Heart left ventricle (tissue), 16 donors: ENCODE results near the gene S1PR2. TPM values are rescaled to one million over a fixed set of nuclear protein-coding genes. Genes with fewer than 3 reads are reported as not detected.

Experiments used
- ATAC-seq, 4 donors: fragments of 200-7000 bp; cut with Tn5 transposase; one replicate each; pipeline ENCODE4 v1.9.1; 2020 to 2022; ENCODE audit warnings: moderate library complexity in 4 of 4, mild to moderate bottlenecking in 3 of 4, moderate number of reproducible peaks in 1 of 4
- DNase-seq, 5 donors: peaks; one replicate each; pipeline ENCODE4 v3.0.0-alpha.2; 2020
- H3K27ac ChIP-seq, 12 donors: fragments of 200-600 bp; sonication (generic) in 4 of 12; one replicate each; pipeline versions ENCODE4 v1.5.0 to v1.8.0; 2016 to 2022; ENCODE audit warnings: mild to moderate bottlenecking in 2 of 12
- H3K27me3 ChIP-seq, 9 donors: fragments of 200-600 bp; sonication (generic) in 2 of 9; one replicate each; pipeline versions ENCODE4 v1.5.1 to v1.8.0; 2016 to 2022; ENCODE audit warnings: mild to moderate bottlenecking in 3 of 9
- H3K36me3 ChIP-seq, 9 donors: fragments of 200-600 bp; sonication (generic) in 2 of 9; one replicate each; pipeline versions ENCODE4 v1.5.0 to v1.8.0; 2018 to 2022; ENCODE audit warnings: mild to moderate bottlenecking in 2 of 9
- H3K4me1 ChIP-seq, 12 donors: fragments of 200-600 bp; sonication (generic) in 4 of 12; one replicate each; pipeline versions ENCODE4 v1.5.0 to v1.8.0; 2016 to 2022; ENCODE audit warnings: mild to moderate bottlenecking in 3 of 12
- H3K4me3 ChIP-seq, 12 donors: fragments of 200-600 bp; sonication (generic) in 4 of 12; one replicate each; pipeline versions ENCODE4 v1.5.0 to v1.8.0; 2017 to 2022; ENCODE audit warnings: mild to moderate bottlenecking in 9 of 12, moderate library complexity in 4 of 12
- H3K9me3 ChIP-seq, 12 donors: fragments of 200-600 bp; sonication (generic) in 4 of 12; one replicate each; pipeline versions ENCODE4 v1.5.0 to v1.8.0; 2016 to 2022; ENCODE audit warnings: mild to moderate bottlenecking in 1 of 12
- CTCF ChIP-seq, 12 donors: fragments of 200-600 bp; sonication (generic) in 4 of 12; IDR thresholded peaks; one replicate each; pipeline versions ENCODE4 v1.5.0 to v1.8.0; 2018 to 2022; ENCODE audit warnings: antibody characterized with exemption in 12 of 12, mild to moderate bottlenecking in 5 of 12
- POLR2A ChIP-seq, 2 donors: fragments of 450-650 bp; IDR thresholded peaks; one replicate each; pipeline ENCODE4 v1.6.1; 2017; ENCODE audit warnings: antibody characterized with exemption in 2 of 2, mild to moderate bottlenecking in 2 of 2, moderate library complexity in 2 of 2
- WGBS, 4 donors: extraction: QIAGEN DNeasy Blood & Tissue Kit in 2 of 4; methylation state at CpG; one replicate each; pipeline versions ENCODE4 v1.1.5 to v1.1.7; 2013 to 2018; 5-methylcytosine and 5-hydroxymethylcytosine counted together
- intact Hi-C, 10 donors: fragments of 100-400 bp; cut with DNase I; formaldehyde crosslinking; loops; one replicate each; pipeline versions ENCODE4 v1.11.1 to v1.14.2; 2022
- polyA plus RNA-seq, 2 donors: library from polyadenylated mRNA; stranded (reverse); fragments of 200-250 nt; gene quantifications; one replicate each; pipeline ENCODE4 v1.2.3, GENCODE V29; 2013
- total RNA-seq, 9 donors: library from RNA; depleted of rRNA in 2 of 9; stranded (reverse); fragments of >200 nt in 2 of 9; fragmentation: NEBNext Ultra II Directional in 3 of 9; extraction: Animal tissue kit (Norgen Biotek cat#: 25700) in 3 of 9; gene quantifications; one replicate each; pipeline versions ENCODE4 v1.1.0 to v1.2.4, GENCODE V29; 2016 to 2023
- donor health status: ischemic (EF 13 %, LVEDD 7.1; RV severe dilation, severe dysfunction).
- donor health status: healthy with polysubstance abuse.
- donor health status: DM: no; HTN: yes; CAD: no.
- donor health status: DM: no; HTN: no; CAD: no.
- donor health status: ischemic (EF 25% LVEDD 6.9; RV normal size, moderate dysfunction).
- donor health status: ischemic (EF 25% LVEDD 5.7; RV mildly dilated, moderate dysfunction).
- donor health status: healthy.
- donor health status: DM: yes; HTN: yes; CAD: no.
- donor health status: ischemic (EF 35%, LVEDD 5.7; RV mildly dilated, moderate dysfunction).
- donor health status: nonischemic (EF 11% LVEDD 7.7; RV severe dilation, severe dysfunction).
- donor health status: DM: yes; HTN: yes; CAD: no.
- donor health status: PGD.
- donor health status: ischemic (EF 29% LVEDD 5.4; RV normal size, mild dysfunction).
- donor health status: nonischemic (EF 23%, LVEDD 6.1; RV moderate dilation, normal function).

Gene S1PR2
- total and polyA plus RNA-seq, 11 donors: 1.0 to 14.2 (median 4.3) TPM

GRCh38 chr19:10227026-10227971, 3.8 kb downstream of the S1PR2 start:
- DNase-seq: peak in 4 of 5 donors; percentile 19 to 68 (median 56)

GRCh38 chr19:10226376-10227025, 4.6 kb downstream of the S1PR2 start:
- H3K27me3 ChIP-seq: peaks cover 0 to 11% (median 0%) of the 10 kb centered on the region in 9 donors
- intact Hi-C loops: loop anchor here in 1 of 10 donors (5.0 kb wide), 1 partner anchor 34 kb away; the partner anchor contains the start of gene DNMT1
- DNase-seq: peak; percentile 65 to 89 (median 80)
- H3K27ac ChIP-seq: peak overlapping the region; percentile 57 to 88 (median 77)
- no peaks in the 10 kb centered on the region for H3K9me3 ChIP-seq
- peak; percentile 72 to 80 (median 76) for ATAC-seq
- WGBS, 4 donors: 27 to 40% (median 38%) methylated on average over 11 to 13 of the region's 13 CpGs
- peaks cover 0 to 25% (median 11%) of the 10 kb centered on the region in 9 donors for H3K36me3 ChIP-seq
- H3K4me1 ChIP-seq: peaks cover 0 to 50% (median 33%) of the 10 kb centered on the region in 12 donors
- H3K4me3 ChIP-seq: peak overlapping the region in 3 of 12 donors; percentile 19 to 25 (median 24)
- no peak for TF ChIP-seq POLR2A (IDR thresholded peaks at IDR 0.05)

More at GRCh38 chr19:10227026-10227971, 3.8 kb downstream of the S1PR2 start:
- H3K4me1 ChIP-seq: peaks cover 0 to 53% (median 35%) of the 10 kb centered on the region in 12 donors
- no peaks in the 10 kb centered on the region for H3K9me3 ChIP-seq
- ATAC-seq: peak; percentile 5 to 31 (median 16)
- TF ChIP-seq CTCF (IDR thresholded peaks at IDR 0.05): peak in 4 of 12 donors; percentile 6 to 35 (median 23)
- no peak for TF ChIP-seq POLR2A (IDR thresholded peaks at IDR 0.05)
- 62 to 69% (median 63%) methylated on average over 20 to 28 of the region's 28 CpGs for WGBS, 4 donors
- peak overlapping the region in 6 of 12 donors; percentile 6 to 25 (median 14) for H3K4me3 ChIP-seq
- peaks cover 0 to 11% (median 0%) of the 10 kb centered on the region in 9 donors for H3K27me3 ChIP-seq
- intact Hi-C loops: loop anchor here in 1 of 10 donors (5.0 kb wide), 1 partner anchor 35 kb away; the partner anchor contains the start of gene DNMT1
- H3K36me3 ChIP-seq: peaks cover 0 to 19% (median 7%) of the 10 kb centered on the region in 9 donors
- peak overlapping the region; percentile 57 to 88 (median 77) for H3K27ac ChIP-seq

GRCh38 chr19:10226021-10226375, 5.1 kb downstream of the S1PR2 start:
- DNase-seq (peak in 1 of 5 donors; percentile 46), ATAC-seq (peak in 1 of 4 donors; percentile 3)
- Histone ChIP-seq H3K27ac (peak overlapping the region; percentile 24 to 88 (median 77)), H3K36me3 (peaks cover 0 to 25% (median 11%) of the 10 kb centered on the region in 9 donors), H3K4me3 (no peak overlapping the region), H3K27me3 (peaks cover 0 to 9% (median 0%) of the 10 kb centered on the region in 9 donors), H3K9me3 (no peaks in the 10 kb centered on the region), H3K4me1 (peaks cover 0 to 48% (median 34%) of the 10 kb centered on the region in 12 donors)
- intact Hi-C loops: loop anchor here in 1 of 10 donors (5.0 kb wide), 1 partner anchor 34 kb away; the partner anchor contains the start of gene DNMT1
- WGBS, 4 donors: 67 to 74% (median 71%) methylated on average over 6 of the region's 6 CpGs
- TF ChIP-seq CTCF (IDR thresholded peaks at IDR 0.05) (no peak), POLR2A (IDR thresholded peaks at IDR 0.05) (no peak)

- Histone ChIP-seq H3K27ac (no peak overlapping the region), H3K4me1 (peaks cover 0 to 41% (median 21%) of the 10 kb centered on the region in 12 donors), H3K9me3 (no peaks in the 10 kb centered on the region), H3K4me3 (no peak overlapping the region), H3K27me3 (no peaks in the 10 kb centered on the region), H3K36me3 (peaks cover 0 to 25% (median 11%) of the 10 kb centered on the region in 9 donors)
- DNase-seq: no peak
- WGBS, 4 donors: 95 to 99% (median 96%) methylated on average over 13 to 23 of the region's 23 CpGs
- no peak for ATAC-seq
- intact Hi-C loops: no loop called here
- TF ChIP-seq POLR2A (IDR thresholded peaks at IDR 0.05): no peak
- no peak for TF ChIP-seq CTCF (IDR thresholded peaks at IDR 0.05)
These were observed 6.8 kb downstream of the S1PR2 start for GRCh38 chr19:10224337-10224736.
